ENCODE measurements around the gene ZRANB1. TPM values are rescaled to one million over a fixed set of nuclear protein-coding genes. Genes with fewer than 3 reads are reported as not detected.

ZRANB1 gene
- total and polyA plus RNA-seq, 2 experiments from 2014 or later: 4.2 to 26.7 TPM

- TF ChIP-seq REST (IDR thresholded peaks at IDR 0.05; ENCODE audit: unreplicated experiment) (no peak), EZH2phosphoT487 (IDR thresholded peaks at IDR 0.05; ENCODE audit: unreplicated experiment) (no peak), EZH2 (IDR thresholded peaks at IDR 0.05; ENCODE audit: low read depth, unreplicated experiment) (no peak), CTCF (conservative IDR thresholded peaks at IDR 0.05; ENCODE audit: low read depth in 2 of 2) (no peak), POLR2AphosphoS5 (IDR thresholded peaks at IDR 0.05; ENCODE audit: low read depth) (no peak), JUNB (IDR thresholded peaks at IDR 0.05; ENCODE audit: unreplicated experiment) (no peak), STAT1 (IDR thresholded peaks at IDR 0.05; ENCODE audit: unreplicated experiment) (no peak)
Measured at GRCh38 chr10:125026974-125027735, 85.2 kb downstream of the ZRANB1 start (continued).

- peak overlapping the region; percentile 83 for H3K27ac ChIP-seq (ENCODE audit: low read depth)
- TF ChIP-seq EZH2phosphoT487 (IDR thresholded peaks at IDR 0.05; ENCODE audit: unreplicated experiment): no peak
- TF ChIP-seq POLR2AphosphoS5 (IDR thresholded peaks at IDR 0.05; ENCODE audit: low read depth): no peak
- no peak for TF ChIP-seq ZNF114 (CRISPR knock-in tag; IDR thresholded peaks at IDR 0.05)
- TF ChIP-seq, protein P1, sequence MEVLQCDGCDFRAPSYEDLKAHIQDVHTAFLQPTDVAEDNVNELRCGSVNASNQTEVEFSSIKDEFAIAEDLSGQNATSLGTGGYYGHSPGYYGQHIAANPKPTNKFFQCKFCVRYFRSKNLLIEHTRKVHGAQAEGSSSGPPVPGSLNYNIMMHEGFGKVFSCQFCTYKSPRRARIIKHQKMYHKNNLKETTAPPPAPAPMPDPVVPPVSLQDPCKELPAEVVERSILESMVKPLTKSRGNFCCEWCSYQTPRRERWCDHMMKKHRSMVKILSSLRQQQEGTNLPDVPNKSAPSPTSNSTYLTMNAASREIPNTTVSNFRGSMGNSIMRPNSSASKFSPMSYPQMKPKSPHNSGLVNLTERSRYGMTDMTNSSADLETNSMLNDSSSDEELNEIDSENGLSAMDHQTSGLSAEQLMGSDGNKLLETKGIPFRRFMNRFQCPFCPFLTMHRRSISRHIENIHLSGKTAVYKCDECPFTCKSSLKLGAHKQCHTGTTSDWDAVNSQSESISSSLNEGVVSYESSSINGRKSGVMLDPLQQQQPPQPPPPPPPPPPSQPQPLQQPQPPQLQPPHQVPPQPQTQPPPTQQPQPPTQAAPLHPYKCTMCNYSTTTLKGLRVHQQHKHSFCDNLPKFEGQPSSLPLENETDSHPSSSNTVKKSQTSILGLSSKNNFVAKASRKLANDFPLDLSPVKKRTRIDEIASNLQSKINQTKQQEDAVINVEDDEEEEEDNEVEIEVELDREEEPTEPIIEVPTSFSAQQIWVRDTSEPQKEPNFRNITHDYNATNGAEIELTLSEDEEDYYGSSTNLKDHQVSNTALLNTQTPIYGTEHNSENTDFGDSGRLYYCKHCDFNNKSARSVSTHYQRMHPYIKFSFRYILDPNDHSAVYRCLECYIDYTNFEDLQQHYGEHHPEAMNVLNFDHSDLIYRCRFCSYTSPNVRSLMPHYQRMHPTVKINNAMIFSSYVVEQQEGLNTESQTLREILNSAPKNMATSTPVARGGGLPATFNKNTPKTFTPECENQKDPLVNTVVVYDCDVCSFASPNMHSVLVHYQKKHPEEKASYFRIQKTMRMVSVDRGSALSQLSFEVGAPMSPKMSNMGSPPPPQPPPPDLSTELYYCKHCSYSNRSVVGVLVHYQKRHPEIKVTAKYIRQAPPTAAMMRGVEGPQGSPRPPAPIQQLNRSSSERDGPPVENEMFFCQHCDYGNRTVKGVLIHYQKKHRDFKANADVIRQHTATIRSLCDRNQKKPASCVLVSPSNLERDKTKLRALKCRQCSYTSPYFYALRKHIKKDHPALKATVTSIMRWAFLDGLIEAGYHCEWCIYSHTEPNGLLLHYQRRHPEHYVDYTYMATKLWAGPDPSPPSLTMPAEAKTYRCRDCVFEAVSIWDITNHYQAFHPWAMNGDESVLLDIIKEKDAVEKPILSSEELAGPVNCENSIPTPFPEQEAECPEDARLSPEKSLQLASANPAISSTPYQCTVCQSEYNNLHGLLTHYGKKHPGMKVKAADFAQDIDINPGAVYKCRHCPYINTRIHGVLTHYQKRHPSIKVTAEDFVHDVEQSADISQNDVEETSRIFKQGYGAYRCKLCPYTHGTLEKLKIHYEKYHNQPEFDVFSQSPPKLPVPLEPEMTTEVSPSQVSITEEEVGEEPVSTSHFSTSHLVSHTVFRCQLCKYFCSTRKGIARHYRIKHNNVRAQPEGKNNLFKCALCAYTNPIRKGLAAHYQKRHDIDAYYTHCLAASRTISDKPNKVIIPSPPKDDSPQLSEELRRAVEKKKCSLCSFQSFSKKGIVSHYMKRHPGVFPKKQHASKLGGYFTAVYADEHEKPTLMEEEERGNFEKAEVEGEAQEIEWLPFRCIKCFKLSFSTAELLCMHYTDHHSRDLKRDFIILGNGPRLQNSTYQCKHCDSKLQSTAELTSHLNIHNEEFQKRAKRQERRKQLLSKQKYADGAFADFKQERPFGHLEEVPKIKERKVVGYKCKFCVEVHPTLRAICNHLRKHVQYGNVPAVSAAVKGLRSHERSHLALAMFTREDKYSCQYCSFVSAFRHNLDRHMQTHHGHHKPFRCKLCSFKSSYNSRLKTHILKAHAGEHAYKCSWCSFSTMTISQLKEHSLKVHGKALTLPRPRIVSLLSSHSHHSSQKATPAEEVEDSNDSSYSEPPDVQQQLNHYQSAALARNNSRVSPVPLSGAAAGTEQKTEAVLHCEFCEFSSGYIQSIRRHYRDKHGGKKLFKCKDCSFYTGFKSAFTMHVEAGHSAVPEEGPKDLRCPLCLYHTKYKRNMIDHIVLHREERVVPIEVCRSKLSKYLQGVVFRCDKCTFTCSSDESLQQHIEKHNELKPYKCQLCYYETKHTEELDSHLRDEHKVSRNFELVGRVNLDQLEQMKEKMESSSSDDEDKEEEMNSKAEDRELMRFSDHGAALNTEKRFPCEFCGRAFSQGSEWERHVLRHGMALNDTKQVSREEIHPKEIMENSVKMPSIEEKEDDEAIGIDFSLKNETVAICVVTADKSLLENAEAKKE (CRISPR knock-in tag; IDR thresholded peaks at IDR 0.05): no peak
Measured at GRCh38 chr10:125027871-125028869, 86.2 kb downstream of the ZRANB1 start.

More at GRCh38 chr10:125027871-125028869, 86.2 kb downstream of the ZRANB1 start:
- H3K79me2 ChIP-seq (replicated peaks; ENCODE audit: insufficient read depth): peaks cover 100% of the 10 kb centered on the region
- peak overlapping the region; percentile 62; the same call in 1 of the 2 replicates for H3K4me2 ChIP-seq
- no peaks in the 10 kb centered on the region for H3K27me3 ChIP-seq (ENCODE audit: insufficient read depth)
- peaks cover 70% of the 10 kb centered on the region for H3K4me1 Mint-ChIP-seq
- no peaks in the 10 kb centered on the region for H3K9me2 ChIP-seq (ENCODE audit: insufficient read depth)
- H3K4me3 Mint-ChIP-seq: no peak overlapping the region; the same call in 2 of the 3 replicates
- peaks cover 26% of the 10 kb centered on the region for H3K27me3 Mint-ChIP-seq (ENCODE audit: insufficient read depth, low read depth, poor library complexity)
- no peaks in the 10 kb centered on the region for H3F3A ChIP-seq (replicated peaks; ENCODE audit: low read depth)
- DNase-seq (ENCODE audit: low spot score): no peak
- no peaks in the 10 kb centered on the region; the same call in 1 of the 2 replicates for H3K36me3 ChIP-seq (ENCODE audit: insufficient read depth)
- peaks cover 53% of the 10 kb centered on the region for H3K4me1 ChIP-seq (ENCODE audit: insufficient read depth)
- H2AFZ ChIP-seq: no peak overlapping the region
- H4K20me1 ChIP-seq (replicated peaks; ENCODE audit: insufficient read depth): peaks cover 64% of the 10 kb centered on the region
- H3K4me3 ChIP-seq: no peak overlapping the region
- no peak for ATAC-seq
- H3K27ac Mint-ChIP-seq: peak overlapping the region; percentile 6; the same call in 1 of the 2 replicates
- H3K9me3 Mint-ChIP-seq: no peaks in the 10 kb centered on the region
- peaks cover 71% of the 10 kb centered on the region for H3K36me3 Mint-ChIP-seq (ENCODE audit: low read depth)
